Type B pancreatic cell (in vitro differentiated cells): ENCODE results near the gene SPPL2B. TPM values are rescaled to one million over a fixed set of nuclear protein-coding genes. Genes with fewer than 3 reads are reported as not detected.
A peak's percentile ranks its signal among the peaks of the same experiment; 100 is the strongest.

Source experiments
- DNase-seq: peaks from one replicate; pipeline ENCODE4 v3.0.0; 2021; ENCODE audit warnings: mixed read lengths; ENCODE audit not compliant: unreplicated experiment; ENCODE audit errors: extremely low spot score
- H3K27ac Mint-ChIP-seq: 2 replicates; pipeline ENCODE4 v1.8.0; 2021; ENCODE audit warnings: mild to moderate bottlenecking, mixed read lengths
- H3K27me3 Mint-ChIP-seq: 2 replicates; pipeline ENCODE4 v1.8.0; 2021; ENCODE audit warnings: mixed read lengths
- H3K36me3 Mint-ChIP-seq: 2 replicates; pipeline ENCODE4 v1.8.0; 2021; ENCODE audit warnings: mixed read lengths
- H3K4me1 Mint-ChIP-seq: one replicate; pipeline ENCODE4 v1.8.0; 2021; ENCODE audit warnings: mixed read lengths; ENCODE audit not compliant: unreplicated experiment
- H3K4me3 Mint-ChIP-seq: 2 replicates; pipeline ENCODE4 v1.8.0; 2021; ENCODE audit warnings: mild to moderate bottlenecking, mixed read lengths
- H3K9me3 Mint-ChIP-seq: 2 replicates; pipeline ENCODE4 v1.8.0; 2021; ENCODE audit warnings: mixed read lengths
- total RNA-seq: library from RNA; stranded (reverse); gene quantifications from 2 replicates; pipeline ENCODE4 v1.2.1, GENCODE V29; 2021; ENCODE audit warnings: low replicate concordance
- TF ChIP-seq, protein P1 (sequence below): fragments of 200-600 bp; sonication (generic); conservative IDR thresholded peaks from 2 replicates; pipeline ENCODE4 v1.5.0; 2021; ENCODE audit warnings: antibody characterized with exemption, mild to moderate bottlenecking

Gene SPPL2B
- total RNA-seq, 1 donor from 2014 or later = 131 TPM

DNA sequence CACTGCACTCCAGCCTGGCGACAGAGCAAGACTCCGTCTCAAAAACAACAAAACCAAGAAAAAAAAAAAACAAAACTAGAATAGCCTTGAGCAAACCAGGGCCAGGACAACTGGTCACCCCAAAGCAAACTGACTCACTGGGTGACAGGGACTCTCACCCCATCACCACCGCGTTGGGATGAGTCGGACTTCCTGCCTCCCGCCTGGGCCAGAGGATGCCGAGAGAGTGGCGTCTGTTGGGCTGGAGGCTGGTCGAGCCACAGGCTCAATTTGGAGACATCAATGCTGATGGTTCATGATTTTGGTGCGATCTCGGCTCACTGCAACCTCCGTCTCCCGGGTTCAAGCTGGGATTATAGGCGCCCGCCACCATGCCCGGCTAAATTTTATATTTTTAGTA is 43.2 kb downstream of the SPPL2B start:
- TF ChIP-seq, protein P1, sequence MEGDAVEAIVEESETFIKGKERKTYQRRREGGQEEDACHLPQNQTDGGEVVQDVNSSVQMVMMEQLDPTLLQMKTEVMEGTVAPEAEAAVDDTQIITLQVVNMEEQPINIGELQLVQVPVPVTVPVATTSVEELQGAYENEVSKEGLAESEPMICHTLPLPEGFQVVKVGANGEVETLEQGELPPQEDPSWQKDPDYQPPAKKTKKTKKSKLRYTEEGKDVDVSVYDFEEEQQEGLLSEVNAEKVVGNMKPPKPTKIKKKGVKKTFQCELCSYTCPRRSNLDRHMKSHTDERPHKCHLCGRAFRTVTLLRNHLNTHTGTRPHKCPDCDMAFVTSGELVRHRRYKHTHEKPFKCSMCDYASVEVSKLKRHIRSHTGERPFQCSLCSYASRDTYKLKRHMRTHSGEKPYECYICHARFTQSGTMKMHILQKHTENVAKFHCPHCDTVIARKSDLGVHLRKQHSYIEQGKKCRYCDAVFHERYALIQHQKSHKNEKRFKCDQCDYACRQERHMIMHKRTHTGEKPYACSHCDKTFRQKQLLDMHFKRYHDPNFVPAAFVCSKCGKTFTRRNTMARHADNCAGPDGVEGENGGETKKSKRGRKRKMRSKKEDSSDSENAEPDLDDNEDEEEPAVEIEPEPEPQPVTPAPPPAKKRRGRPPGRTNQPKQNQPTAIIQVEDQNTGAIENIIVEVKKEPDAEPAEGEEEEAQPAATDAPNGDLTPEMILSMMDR = no peak
- H3K27ac Mint-ChIP-seq = peak overlapping the region; percentile 70
- H3K27me3 Mint-ChIP-seq = no peaks in the 10 kb centered on the region
- no peaks in the 10 kb centered on the region for H3K36me3 Mint-ChIP-seq
- H3K4me3 Mint-ChIP-seq = no peak overlapping the region
- no peaks in the 10 kb centered on the region for H3K9me3 Mint-ChIP-seq
- no peak for DNase-seq
- H3K4me1 Mint-ChIP-seq = peaks cover 21% of the 10 kb centered on the region

DNA sequence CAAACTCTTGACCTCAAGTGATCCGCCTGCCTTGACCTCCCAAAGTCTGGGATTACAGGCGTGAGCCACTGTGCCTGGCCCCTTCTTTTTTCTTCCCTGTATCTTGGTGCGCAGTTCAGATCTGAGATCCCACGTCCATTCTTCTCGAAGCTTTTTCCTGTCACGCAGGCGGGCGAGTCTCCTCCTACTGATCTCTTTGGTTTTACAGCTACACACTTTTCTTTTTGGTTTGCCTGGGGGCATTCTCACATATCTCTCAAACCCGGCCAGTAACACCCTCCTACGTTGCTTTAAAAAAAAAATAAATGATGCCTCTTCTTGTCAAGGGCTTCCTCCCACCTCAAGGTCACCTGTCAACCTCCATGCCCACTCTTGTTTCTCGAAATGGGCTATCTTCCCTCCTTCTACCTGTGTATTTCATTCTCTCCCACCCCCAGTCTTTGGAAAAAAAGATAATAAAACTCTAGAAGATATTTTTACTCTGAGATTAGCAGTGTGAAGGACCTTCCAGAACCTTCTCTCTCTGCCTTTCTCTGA is 43.7 kb downstream of the SPPL2B start:
- H3K27me3 Mint-ChIP-seq = no peaks in the 10 kb centered on the region
- DNase-seq = no peak
- peak overlapping the region; percentile 17 for H3K4me3 Mint-ChIP-seq
- no peaks in the 10 kb centered on the region for H3K9me3 Mint-ChIP-seq
- H3K4me1 Mint-ChIP-seq = peaks cover 26% of the 10 kb centered on the region
- TF ChIP-seq, protein P1 = no peak
- peak overlapping the region; percentile 70 for H3K27ac Mint-ChIP-seq
- no peaks in the 10 kb centered on the region for H3K36me3 Mint-ChIP-seq

DNA sequence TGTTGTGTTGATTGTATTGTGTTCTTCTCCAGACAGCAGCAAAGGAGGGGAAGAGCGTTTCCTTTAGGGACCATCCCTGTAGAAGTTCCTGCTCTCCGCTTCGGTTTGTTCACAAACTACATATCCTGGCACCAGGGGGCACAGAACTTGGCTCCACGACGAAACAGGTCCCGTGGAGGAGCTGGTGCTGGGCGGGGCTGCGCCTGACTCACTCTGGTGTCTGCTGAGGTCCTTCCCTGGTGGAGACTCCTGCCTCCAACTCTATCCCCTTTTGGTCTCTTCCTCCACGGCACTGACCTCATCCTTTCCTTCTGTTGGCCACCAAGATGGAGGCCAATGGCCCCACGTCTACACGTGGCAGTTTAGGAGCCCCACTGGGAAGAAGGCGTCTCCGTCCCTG is 46.3 kb downstream of the SPPL2B start:
- no peak for DNase-seq
- Mint-ChIP-seq H3K9me3 (peaks cover 3% of the 10 kb centered on the region), H3K27me3 (no peaks in the 10 kb centered on the region), H3K27ac (peak overlapping the region; percentile 1), H3K4me3 (no peak overlapping the region), H3K4me1 (peaks cover 22% of the 10 kb centered on the region), H3K36me3 (no peaks in the 10 kb centered on the region)
- TF ChIP-seq, protein P1 = no peak

DNA sequence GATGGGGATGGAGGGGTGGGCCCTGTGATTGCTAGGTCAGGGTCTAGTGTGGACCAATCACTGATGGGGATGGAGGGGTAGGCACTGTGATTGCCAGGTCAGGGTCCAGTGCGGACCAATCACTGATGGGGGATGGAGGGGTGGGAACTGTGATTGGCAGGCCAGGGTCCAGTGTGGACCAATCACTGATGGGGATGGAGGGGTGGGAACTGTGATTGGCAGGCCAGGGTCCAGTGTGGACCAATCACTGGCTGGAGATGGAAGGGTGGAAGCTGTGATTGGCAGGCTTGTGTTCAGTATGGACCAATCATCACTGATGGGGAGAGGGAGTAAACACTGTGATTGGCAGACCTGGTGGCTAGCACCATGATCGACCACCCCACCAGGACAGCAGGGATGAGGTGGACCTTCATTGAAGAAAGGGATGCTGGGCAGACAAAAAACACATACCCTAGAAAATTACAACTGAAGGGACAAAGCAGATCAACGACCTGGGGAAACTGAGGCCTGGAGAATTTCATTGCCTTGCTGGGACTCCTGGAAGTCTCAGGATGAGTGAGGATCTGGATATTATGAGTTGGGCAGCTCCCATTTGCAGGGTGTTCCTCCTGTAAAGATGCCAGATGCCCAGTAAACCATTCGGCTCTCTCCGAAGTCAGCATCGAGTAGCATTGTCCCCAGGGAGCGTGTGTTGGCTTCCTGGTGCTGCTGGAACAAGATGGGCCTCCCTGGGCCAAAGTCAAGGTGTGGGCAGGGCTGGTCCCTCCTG is 47.1 kb downstream of the SPPL2B start:
- Mint-ChIP-seq H3K27ac (no peak overlapping the region), H3K4me3 (no peak overlapping the region), H3K4me1 (peaks cover 22% of the 10 kb centered on the region), H3K36me3 (no peaks in the 10 kb centered on the region), H3K27me3 (no peaks in the 10 kb centered on the region), H3K9me3 (peaks cover 3% of the 10 kb centered on the region)
- TF ChIP-seq, protein P1 = no peak
- no peak for DNase-seq

DNA sequence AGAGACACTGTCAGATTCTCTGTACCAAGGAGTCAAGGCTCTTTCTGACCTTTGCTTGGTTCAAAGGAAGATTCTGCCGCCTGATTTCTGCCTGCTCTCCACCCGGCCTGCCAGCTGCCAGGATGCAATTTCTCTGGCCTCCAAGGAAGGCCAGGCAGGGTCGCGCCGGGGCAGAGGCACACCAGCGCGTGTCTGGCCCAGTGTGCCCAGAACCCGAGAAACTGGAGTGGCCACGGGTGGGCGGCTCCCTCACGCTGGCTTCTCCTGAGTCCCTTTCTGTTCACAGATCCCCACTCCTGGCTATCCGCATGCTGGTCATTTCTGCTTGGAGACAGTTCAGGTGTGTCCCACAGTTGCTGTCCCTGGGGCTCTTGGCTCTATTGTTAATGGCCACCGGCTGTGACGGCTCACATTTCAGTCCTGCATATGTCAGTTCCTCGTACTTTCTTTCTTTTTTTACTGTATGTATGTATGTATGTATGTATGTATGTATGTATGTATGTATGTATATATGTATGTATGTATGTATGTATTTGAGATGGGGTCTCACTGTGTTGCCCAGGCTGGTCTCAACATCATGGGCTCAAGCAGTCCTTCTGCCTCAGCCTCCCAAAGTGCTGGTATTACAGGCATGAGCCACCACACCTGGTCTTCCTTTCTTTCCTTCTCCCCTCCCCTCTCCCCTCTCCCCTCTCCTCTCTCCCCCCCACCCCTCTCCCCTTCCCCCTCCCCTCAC is 48.5 kb downstream of the SPPL2B start:
- peaks cover 9% of the 10 kb centered on the region for H3K9me3 Mint-ChIP-seq
- H3K4me1 Mint-ChIP-seq = peaks cover 32% of the 10 kb centered on the region
- DNase-seq = no peak
- TF ChIP-seq, protein P1 = no peak
- H3K4me3 Mint-ChIP-seq = no peak overlapping the region
- H3K36me3 Mint-ChIP-seq = peaks cover 5% of the 10 kb centered on the region
- peaks cover 4% of the 10 kb centered on the region for H3K27me3 Mint-ChIP-seq
- H3K27ac Mint-ChIP-seq = no peak overlapping the region
